Smooth muscle cell (in vitro differentiated cells): ENCODE results near the gene ALDH3A1. TPM values are rescaled to one million over a fixed set of nuclear protein-coding genes. Genes with fewer than 3 reads are reported as not detected.

Experiments
- DNase-seq: peaks from one replicate; lab custom pipeline; 2025; ENCODE audit not compliant: unreplicated experiment; lab: John Stamatoyannopoulos, UW
- H2AFZ ChIP-seq: fragments of 200-600 bp; sonication (generic); 2 replicates; pipeline ENCODE4 v1.6.0; 2016; ENCODE audit warnings: antibody characterized with exemption, low read depth, mild to moderate bottlenecking
- H3F3A ChIP-seq: fragments of 200-600 bp; sonication (generic); 2 replicates; pipeline ENCODE4 v1.6.0; 2017; ENCODE audit warnings: antibody characterized with exemption, low read depth
- H3K27ac ChIP-seq: fragments of 200-600 bp; sonication (generic); 2 replicates; pipeline ENCODE4 v1.5.1; 2016; ENCODE audit warnings: low read depth, mild to moderate bottlenecking
- H3K27me3 ChIP-seq: fragments of 200-600 bp; sonication (generic); 2 replicates; pipeline ENCODE4 v1.6.1; 2016; ENCODE audit warnings: low read depth, mild to moderate bottlenecking
- H3K36me3 ChIP-seq: fragments of 200-600 bp; sonication (generic); 2 replicates; pipeline ENCODE4 v1.5.1; 2016; ENCODE audit warnings: low read depth
- H3K4me1 ChIP-seq: fragments of 200-600 bp; sonication (generic); 2 replicates; pipeline ENCODE4 v1.5.1; 2016; ENCODE audit warnings: low read depth
- H3K4me2 ChIP-seq: fragments of 200-600 bp; sonication (generic); 2 replicates; pipeline ENCODE4 v1.6.0; 2016; ENCODE audit warnings: mild to moderate bottlenecking
- H3K4me3 ChIP-seq: fragments of 200-600 bp; sonication (generic); 2 replicates; pipeline ENCODE4 v1.5.1; 2016; ENCODE audit warnings: mild to moderate bottlenecking
- H3K79me2 ChIP-seq: fragments of 200-600 bp; sonication (generic); 2 replicates; pipeline ENCODE4 v1.6.0; 2016; ENCODE audit warnings: low read depth, mild to moderate bottlenecking
- H3K9ac ChIP-seq: fragments of 200-600 bp; sonication (generic); 2 replicates; pipeline ENCODE4 v1.6.0; 2016; ENCODE audit warnings: low read depth
- H3K9me3 ChIP-seq: fragments of 200-600 bp; sonication (generic); replicated peaks from 2 replicates; pipeline ENCODE4 v1.5.1; 2016; ENCODE audit warnings: low read depth
- H4K20me1 ChIP-seq: fragments of 200-600 bp; sonication (generic); 2 replicates; pipeline ENCODE4 v1.6.0; 2016; ENCODE audit warnings: low read depth
- CTCF ChIP-seq: fragments of 200-600 bp; sonication (generic); IDR thresholded peaks from 2 replicates; pipeline ENCODE4 v1.5.1; 2017; ENCODE audit warnings: borderline replicate concordance, mild to moderate bottlenecking, antibody characterized with exemption; ENCODE audit not compliant: insufficient read depth, poor library complexity, severe bottlenecking
- WGBS: methylation state at CpG from one replicate; pipeline ENCODE4 v1.1.7; 2016; ENCODE audit warnings: low lambda C conversion rate; 5-methylcytosine and 5-hydroxymethylcytosine counted together
- polyA plus RNA-seq: library from polyadenylated mRNA; unstranded; fragments of >200 nt; fragmentation: Nextera tagmentation; extraction: Ambion mirVana; gene quantifications from 2 replicates; pipeline ENCODE4 v1.2.1, GENCODE V29; 2016
- total RNA-seq: library from RNA; depleted of rRNA; stranded (reverse); fragments of >200 nt; gene quantifications from 2 replicates; pipeline ENCODE4 v1.2.3, GENCODE V29; 2014

The ALDH3A1 gene
- total and polyA plus RNA-seq, 2 experiments from 2014 or later: 0.18 TPM; not detected in 1

- no peak overlapping the region for H3K4me2 ChIP-seq
- H4K20me1 ChIP-seq: no peaks in the 10 kb centered on the region
- no peak overlapping the region for H3K9ac ChIP-seq
- H3K79me2 ChIP-seq: no peaks in the 10 kb centered on the region
- H3K27me3 ChIP-seq: no peaks in the 10 kb centered on the region
- no peak overlapping the region for H2AFZ ChIP-seq
- DNase-seq: no peak
- peaks cover 5% of the 10 kb centered on the region for H3K4me1 ChIP-seq
- H3K4me3 ChIP-seq: no peak overlapping the region
- H3K36me3 ChIP-seq: no peaks in the 10 kb centered on the region
- WGBS: 95% methylated on average over 21 of the region's 28 CpGs
- no peaks in the 10 kb centered on the region for H3F3A ChIP-seq
- H3K9me3 ChIP-seq: no peaks in the 10 kb centered on the region
- no peak for TF ChIP-seq CTCF
- no peak overlapping the region for H3K27ac ChIP-seq
Measured at GRCh38 chr17:19713901-19714361, 34.2 kb downstream of the ALDH3A1 start.

GRCh38 chr17:19713462-19713861, 34.6 kb downstream of the ALDH3A1 start:
- no peak for DNase-seq
- Histone ChIP-seq H3K36me3 (no peaks in the 10 kb centered on the region), H3K4me1 (peaks cover 5% of the 10 kb centered on the region), H3K4me3 (no peak overlapping the region), H3K9me3 (no peaks in the 10 kb centered on the region), H4K20me1 (no peaks in the 10 kb centered on the region), H3K27ac (no peak overlapping the region), H3K79me2 (no peaks in the 10 kb centered on the region), H3K4me2 (no peak overlapping the region), H3K27me3 (no peaks in the 10 kb centered on the region), H2AFZ (no peak overlapping the region), H3K9ac (no peak overlapping the region), H3F3A (no peaks in the 10 kb centered on the region)
- TF ChIP-seq CTCF: no peak
- WGBS: 86% methylated on average over 16 of the region's 16 CpGs

GRCh38 chr17:19712436-19713004, 35.6 kb downstream of the ALDH3A1 start:
- Histone ChIP-seq H3K4me3 (no peak overlapping the region), H3K9ac (no peak overlapping the region), H3F3A (no peaks in the 10 kb centered on the region), H3K27ac (no peak overlapping the region), H3K36me3 (no peaks in the 10 kb centered on the region), H3K4me2 (no peak overlapping the region), H2AFZ (no peak overlapping the region), H3K9me3 (no peaks in the 10 kb centered on the region), H3K27me3 (no peaks in the 10 kb centered on the region), H4K20me1 (no peaks in the 10 kb centered on the region), H3K4me1 (peaks cover 5% of the 10 kb centered on the region), H3K79me2 (no peaks in the 10 kb centered on the region)
- 85% methylated on average over 12 of the region's 12 CpGs for WGBS
- TF ChIP-seq CTCF: no peak
- DNase-seq: no peak

GRCh38 chr17:19709841-19710240, 38.3 kb downstream of the ALDH3A1 start:
- Histone ChIP-seq H3K27ac (no peak overlapping the region), H3K4me1 (peaks cover 18% of the 10 kb centered on the region), H3K36me3 (no peaks in the 10 kb centered on the region), H2AFZ (no peak overlapping the region), H3F3A (no peaks in the 10 kb centered on the region), H3K4me2 (no peak overlapping the region), H3K27me3 (no peaks in the 10 kb centered on the region), H3K9me3 (no peaks in the 10 kb centered on the region), H3K79me2 (no peaks in the 10 kb centered on the region), H3K9ac (no peak overlapping the region), H4K20me1 (no peaks in the 10 kb centered on the region), H3K4me3 (no peak overlapping the region)
- no peak for DNase-seq
- 87% methylated on average over 3 of the region's 3 CpGs for WGBS
- TF ChIP-seq CTCF: no peak
